Natural killer cell (primary cell): ENCODE results near the gene VTA1. TPM values are rescaled to one million over a fixed set of nuclear protein-coding genes. Genes with fewer than 3 reads are reported as not detected.

Experiments
- ATAC-seq, 3 donors: fragments of 150-1000 bp in 2 of 3; fragments of 200-7000 bp in 1 of 3; cut with Tn5 transposase; 1 replicate in 1 of 3; 2 replicates in 2 of 3; pipeline ENCODE4 v1.10.0; 2021; ENCODE audit warnings: mild to moderate bottlenecking in 2 of 3, moderate library complexity in 2 of 3
- DNase-seq, 2 donors: peaks; one replicate each; pipeline versions ENCODE4 v3.0.0 to v3.0.0-alpha.2; 2013 to 2021; ENCODE audit warnings: mixed read lengths in 1 of 2
- H3K27ac ChIP-seq: one replicate; pipeline ENCODE4 v1.5.1; 2013; ENCODE audit warnings: mild to moderate bottlenecking, low read length
- H3K27me3 ChIP-seq: one replicate; pipeline ENCODE4 v1.6.1; 2013; ENCODE audit warnings: low read length; ENCODE audit not compliant: control insufficient read depth, insufficient read depth
- H3K36me3 ChIP-seq: one replicate; pipeline ENCODE4 v1.6.1; 2013; ENCODE audit warnings: low read length; ENCODE audit not compliant: control insufficient read depth, insufficient read depth
- H3K4me1 ChIP-seq: one replicate; pipeline ENCODE4 v1.6.1; 2013; ENCODE audit warnings: low read length; ENCODE audit not compliant: control insufficient read depth, insufficient read depth
- H3K4me3 ChIP-seq: one replicate; pipeline ENCODE4 v1.5.1; 2013; ENCODE audit warnings: low read length
- H3K9me3 ChIP-seq: one replicate; pipeline ENCODE4 v1.6.1; 2013; ENCODE audit warnings: low read length; ENCODE audit not compliant: control insufficient read depth, insufficient read depth
- H3K27ac Mint-ChIP-seq, 2 donors: one replicate each; pipeline ENCODE4 v1.8.0; 2022; ENCODE audit warnings: mild to moderate bottlenecking in 2 of 2, mixed read lengths in 2 of 2, moderate library complexity in 1 of 2
- H3K27me3 Mint-ChIP-seq, 2 donors: one replicate each; pipeline ENCODE4 v1.8.0; 2022; ENCODE audit warnings: low read depth in 2 of 2, mixed read lengths in 2 of 2
- H3K36me3 Mint-ChIP-seq: one replicate; pipeline ENCODE4 v1.8.0; 2022; ENCODE audit warnings: mixed read lengths
- H3K4me1 Mint-ChIP-seq, 2 donors: one replicate each; pipeline ENCODE4 v1.8.0; 2022; ENCODE audit warnings: mixed read lengths in 2 of 2
- H3K4me3 Mint-ChIP-seq: one replicate; pipeline ENCODE4 v1.8.0; 2022; ENCODE audit warnings: mild to moderate bottlenecking, moderate library complexity, mixed read lengths
- H3K9me3 Mint-ChIP-seq, 2 donors: one replicate each; pipeline ENCODE4 v1.8.0; 2022; ENCODE audit warnings: mixed read lengths in 2 of 2
- CTCF ChIP-seq: fragments of 200-600 bp; IDR thresholded peaks from one replicate; pipeline ENCODE4 v1.8.0; 2022; ENCODE audit warnings: antibody characterized with exemption
- WGBS: methylation state at CpG from one replicate; pipeline ENCODE4 v1.1.7; 2013; ENCODE audit warnings: missing lambda C conversion rate; ENCODE audit not compliant: insufficient coverage; 5-methylcytosine and 5-hydroxymethylcytosine counted together
- intact Hi-C: fragments of 100-400 bp; cut with micrococcal nuclease; formaldehyde crosslinking; loops from one replicate; pipeline ENCODE4 v1.14.2; 2022
- total RNA-seq, 4 donors: library from RNA; stranded (reverse); fragments of 120-200 nt in 1 of 4; gene quantifications; one replicate each; pipeline versions ENCODE4 v1.2.3 to v1.2.4, GENCODE V29; 2013 to 2022

VTA1 gene
- total RNA-seq, 3 donors from 2014 or later (not counting 1 experiment from before 2014, with no cell fraction given), result 20.5 to 33.3 (median 21.3) TPM

GRCh38 chr6:142258305-142258704, 111.2 kb downstream of the VTA1 start:
- Histone ChIP-seq H3K27ac (no peak overlapping the region), H3K36me3 (no peaks in the 10 kb centered on the region), H3K4me1 (no peaks in the 10 kb centered on the region), H3K27me3 (no peaks in the 10 kb centered on the region), H3K9me3 (no peaks in the 10 kb centered on the region), H3K4me3 (no peak overlapping the region)
- no peak for TF ChIP-seq CTCF
- WGBS, result 95% methylated on average over 6 of the region's 6 CpGs
- H3K4me1 Mint-ChIP-seq, result no peaks in the 10 kb centered on the region
- ATAC-seq, result no peak
- no peaks in the 10 kb centered on the region for H3K9me3 Mint-ChIP-seq
- H3K4me3 Mint-ChIP-seq, result no peak overlapping the region
- H3K27me3 Mint-ChIP-seq, result peaks cover 2 to 8% of the 10 kb centered on the region in 2 donors
- H3K36me3 Mint-ChIP-seq, result no peaks in the 10 kb centered on the region
- no peak for DNase-seq
- no peak overlapping the region for H3K27ac Mint-ChIP-seq
- intact Hi-C loops, result no loop called here

GRCh38 chr6:142258757-142259156, 111.7 kb downstream of the VTA1 start:
- Histone ChIP-seq H3K27ac (no peak overlapping the region), H3K4me1 (no peaks in the 10 kb centered on the region), H3K36me3 (no peaks in the 10 kb centered on the region), H3K4me3 (no peak overlapping the region), H3K9me3 (no peaks in the 10 kb centered on the region), H3K27me3 (no peaks in the 10 kb centered on the region)
- no peaks in the 10 kb centered on the region for H3K9me3 Mint-ChIP-seq
- intact Hi-C loops, result no loop called here
- H3K27ac Mint-ChIP-seq, result no peak overlapping the region
- no peaks in the 10 kb centered on the region for H3K4me1 Mint-ChIP-seq
- H3K36me3 Mint-ChIP-seq, result no peaks in the 10 kb centered on the region
- TF ChIP-seq CTCF, result no peak
- 98% methylated on average over 7 of the region's 8 CpGs for WGBS
- peaks cover 2 to 8% of the 10 kb centered on the region in 2 donors for H3K27me3 Mint-ChIP-seq
- ATAC-seq (no peak), DNase-seq (no peak)
- H3K4me3 Mint-ChIP-seq, result no peak overlapping the region

- Histone ChIP-seq H3K36me3 (no peaks in the 10 kb centered on the region), H3K4me3 (no peak overlapping the region), H3K4me1 (no peaks in the 10 kb centered on the region), H3K27me3 (no peaks in the 10 kb centered on the region), H3K27ac (no peak overlapping the region), H3K9me3 (no peaks in the 10 kb centered on the region)
- H3K4me1 Mint-ChIP-seq, result no peaks in the 10 kb centered on the region
- H3K4me3 Mint-ChIP-seq, result no peak overlapping the region
- H3K27ac Mint-ChIP-seq, result no peak overlapping the region
- no CpG with 5 or more reads among the region's 3 CpGs for WGBS
- H3K36me3 Mint-ChIP-seq, result no peaks in the 10 kb centered on the region
- DNase-seq (no peak), ATAC-seq (no peak)
- H3K27me3 Mint-ChIP-seq, result peaks cover 2 to 8% of the 10 kb centered on the region in 2 donors
- TF ChIP-seq CTCF, result no peak
- no peaks in the 10 kb centered on the region for H3K9me3 Mint-ChIP-seq
- intact Hi-C loops, result no loop called here
Observed at GRCh38 chr6:142260748-142261147, 113.7 kb downstream of the VTA1 start.

- Histone ChIP-seq H3K27ac (no peak overlapping the region), H3K4me3 (no peak overlapping the region), H3K27me3 (no peaks in the 10 kb centered on the region), H3K36me3 (no peaks in the 10 kb centered on the region), H3K4me1 (no peaks in the 10 kb centered on the region), H3K9me3 (no peaks in the 10 kb centered on the region)
- Mint-ChIP-seq H3K36me3 (no peaks in the 10 kb centered on the region), H3K4me1 (no peaks in the 10 kb centered on the region), H3K27me3 (peaks cover 2 to 8% of the 10 kb centered on the region in 2 donors), H3K9me3 (no peaks in the 10 kb centered on the region), H3K4me3 (no peak overlapping the region), H3K27ac (no peak overlapping the region)
- TF ChIP-seq CTCF, result no peak
- intact Hi-C loops, result no loop called here
- DNase-seq (no peak), ATAC-seq (no peak)
Observed at GRCh38 chr6:142262231-142262630, 115.2 kb downstream of the VTA1 start.
